ENCODE measurements around the gene MAS1L.

The MAS1L gene

GRCh38 chr6:29506446-29507067 lies 18.8 kb upstream of the MAS1L start:
- peak; percentile 22 for DNase-seq (ENCODE audit: low spot score)
- in situ Hi-C loops (cut with MboI; ENCODE audit: low sequenced_read_pairs, unreplicated experiment): no loop called here
- TF ChIP-seq CTCF (IDR thresholded peaks at IDR 0.05; ENCODE audit: borderline replicate concordance, control extremely low read depth, extremely low read depth, insufficient read depth, missing control alignments): no peak

- TF ChIP-seq CTCF (IDR thresholded peaks at IDR 0.05; ENCODE audit: borderline replicate concordance, control extremely low read depth, extremely low read depth, insufficient read depth, missing control alignments): no peak
- in situ Hi-C loops (cut with MboI; ENCODE audit: low sequenced_read_pairs, unreplicated experiment): no loop called here
- no peak for DNase-seq (ENCODE audit: low spot score)
Measured at GRCh38 chr6:29505808-29506207, 18.1 kb upstream of the MAS1L start.

- TF ChIP-seq CTCF (IDR thresholded peaks at IDR 0.05; ENCODE audit: borderline replicate concordance, control extremely low read depth, extremely low read depth, insufficient read depth, missing control alignments): no peak
- in situ Hi-C loops (cut with MboI; ENCODE audit: low sequenced_read_pairs, unreplicated experiment): no loop called here
- no peak for DNase-seq (ENCODE audit: low spot score)
Measured at GRCh38 chr6:29504961-29505360, 17.2 kb upstream of the MAS1L start.

- no peak for DNase-seq (ENCODE audit: low spot score)
- TF ChIP-seq CTCF (IDR thresholded peaks at IDR 0.05; ENCODE audit: borderline replicate concordance, control extremely low read depth, extremely low read depth, insufficient read depth, missing control alignments): no peak
- in situ Hi-C loops (cut with MboI; ENCODE audit: low sequenced_read_pairs, unreplicated experiment): no loop called here
Measured at GRCh38 chr6:29502597-29502996, 14.8 kb upstream of the MAS1L start.

- in situ Hi-C loops (cut with MboI; ENCODE audit: low sequenced_read_pairs, unreplicated experiment): no loop called here
- TF ChIP-seq CTCF (IDR thresholded peaks at IDR 0.05; ENCODE audit: borderline replicate concordance, control extremely low read depth, extremely low read depth, insufficient read depth, missing control alignments): no peak
- DNase-seq (ENCODE audit: low spot score): no peak
Measured at GRCh38 chr6:29502181-29502580, 14.4 kb upstream of the MAS1L start.

- in situ Hi-C loops (cut with MboI; ENCODE audit: low sequenced_read_pairs, unreplicated experiment): no loop called here
- TF ChIP-seq CTCF (IDR thresholded peaks at IDR 0.05; ENCODE audit: borderline replicate concordance, control extremely low read depth, extremely low read depth, insufficient read depth, missing control alignments): no peak
- DNase-seq (ENCODE audit: low spot score): no peak
Measured at GRCh38 chr6:29501106-29501505, 13.3 kb upstream of the MAS1L start.

Measured in GM13976 (cell line).